HPDE6-E6E7 (cell line): Measurements from ENCODE around the gene AGTRAP.

Experiments used
- DNase-seq: peaks from one replicate; pipeline ENCODE4 v3.0.0; 2011; ENCODE audit warnings: missing footprints; ENCODE audit errors: extremely low spot score

Gene AGTRAP

GRCh38 chr1:11736746-11737639, 1.1 kb downstream of the AGTRAP start:
- DNase-seq = peak; percentile 76

DNA sequence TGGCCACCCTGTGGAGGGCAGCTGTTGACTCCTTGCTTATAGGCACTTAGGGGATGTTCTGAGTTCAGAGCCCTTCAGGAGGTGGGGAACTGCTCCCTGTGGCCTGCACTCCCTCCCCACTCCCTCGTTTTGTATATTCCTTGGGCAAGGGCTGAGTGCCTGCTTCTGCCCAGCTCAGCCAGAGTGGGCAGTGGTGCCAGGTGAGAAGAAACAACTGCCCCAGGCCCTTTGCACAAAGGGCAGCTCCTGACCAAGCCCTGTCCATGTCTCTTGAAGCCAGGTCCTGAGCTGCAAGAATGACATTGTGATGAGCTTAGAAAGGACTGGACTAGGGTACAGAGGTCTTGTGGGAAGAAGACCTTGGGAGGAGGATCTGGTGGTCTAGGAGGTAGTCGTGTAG, 2.2 kb downstream of the AGTRAP start:
- no peak for DNase-seq

- DNase-seq = no peak
Observed at GRCh38 chr1:11738783-11739182, 2.8 kb downstream of the AGTRAP start.

DNA sequence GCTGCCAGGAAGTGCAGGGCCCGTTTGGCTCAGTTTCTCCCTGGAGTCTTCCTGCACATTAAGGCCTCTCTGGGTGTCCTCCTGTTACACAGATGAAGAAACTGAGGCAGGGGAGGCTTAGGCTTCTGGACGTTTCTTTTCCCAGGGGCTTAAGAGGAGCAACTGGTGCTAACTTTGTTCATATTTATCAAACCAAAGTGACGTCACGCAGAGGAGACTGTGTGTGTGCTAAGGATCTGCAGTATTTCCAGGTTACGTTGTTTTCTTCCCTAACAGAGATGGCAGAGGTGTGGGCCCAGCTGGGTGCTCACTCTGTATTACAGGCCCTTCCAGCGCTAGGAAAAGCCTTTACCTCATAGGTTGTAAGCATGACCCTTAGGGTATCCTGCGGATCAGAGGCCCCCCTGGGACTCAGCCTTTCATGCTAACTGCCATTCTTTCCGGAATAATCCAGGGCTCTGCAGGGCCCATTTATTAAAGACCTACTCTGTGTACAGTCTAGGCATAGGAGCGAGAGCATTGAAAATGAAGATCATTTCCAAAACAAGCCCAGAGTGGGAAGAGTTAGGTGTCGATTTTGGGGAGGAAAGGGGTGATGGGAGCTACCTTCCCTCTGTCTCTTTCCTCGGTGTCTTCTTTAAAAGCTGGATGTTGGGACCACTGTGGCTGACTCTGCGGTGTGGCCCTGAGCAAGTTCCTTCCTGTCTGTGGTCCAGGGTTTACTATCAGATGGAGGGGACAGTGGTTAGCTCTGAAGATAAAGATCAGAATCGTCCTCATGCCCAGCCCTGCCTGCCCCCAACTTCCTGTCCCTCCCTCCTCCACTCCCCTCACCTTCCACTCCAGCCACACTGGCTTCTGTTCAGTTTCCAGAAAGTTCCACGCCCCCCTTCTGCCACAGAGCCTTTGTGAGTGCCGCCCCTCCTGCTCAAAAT, 4.6 kb downstream of the AGTRAP start:
- no peak for DNase-seq

DNA sequence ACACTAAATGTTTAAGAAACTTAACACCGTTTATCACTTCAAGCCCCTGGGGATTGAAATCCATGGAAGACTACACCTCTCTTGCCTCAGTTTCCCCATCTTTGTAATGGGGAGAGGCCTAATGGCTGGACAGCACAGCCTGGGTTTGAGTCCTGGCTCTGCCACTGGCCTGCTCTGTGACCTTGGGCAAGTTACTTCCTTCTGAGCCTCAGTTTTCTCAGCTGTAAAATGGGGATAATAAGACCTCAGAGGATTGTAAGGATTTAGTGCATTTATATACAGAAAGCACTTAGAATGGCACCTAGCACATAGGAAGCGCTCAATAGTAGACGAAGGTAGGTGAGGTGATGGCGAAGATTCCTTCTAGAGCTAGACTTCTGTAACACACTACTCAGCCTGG, 5.5 kb downstream of the AGTRAP start:
- DNase-seq = no peak

- DNase-seq = no peak
Observed at GRCh38 chr1:11741919-11742558, 6.1 kb downstream of the AGTRAP start.

DNA sequence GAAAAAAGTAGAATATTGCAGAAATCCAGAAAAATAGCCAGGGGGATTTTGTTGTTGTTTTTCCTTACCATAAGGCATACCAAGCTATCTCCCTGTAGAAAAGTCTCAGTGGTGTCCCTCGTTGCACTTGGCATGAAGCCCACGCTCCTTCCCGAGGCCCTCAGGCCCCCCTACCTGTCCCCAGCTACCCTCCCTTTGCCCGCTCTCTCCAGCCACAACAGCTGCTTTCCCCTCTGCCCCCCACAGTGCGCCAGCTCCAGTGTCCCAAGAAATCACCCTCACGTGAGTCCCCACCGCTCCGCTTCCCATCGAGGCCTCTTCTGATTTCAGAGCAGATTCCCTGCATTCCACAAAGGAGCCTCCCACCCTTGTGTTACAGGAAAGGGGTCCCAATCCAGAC, 8.4 kb downstream of the AGTRAP start:
- no peak for DNase-seq

DNA sequence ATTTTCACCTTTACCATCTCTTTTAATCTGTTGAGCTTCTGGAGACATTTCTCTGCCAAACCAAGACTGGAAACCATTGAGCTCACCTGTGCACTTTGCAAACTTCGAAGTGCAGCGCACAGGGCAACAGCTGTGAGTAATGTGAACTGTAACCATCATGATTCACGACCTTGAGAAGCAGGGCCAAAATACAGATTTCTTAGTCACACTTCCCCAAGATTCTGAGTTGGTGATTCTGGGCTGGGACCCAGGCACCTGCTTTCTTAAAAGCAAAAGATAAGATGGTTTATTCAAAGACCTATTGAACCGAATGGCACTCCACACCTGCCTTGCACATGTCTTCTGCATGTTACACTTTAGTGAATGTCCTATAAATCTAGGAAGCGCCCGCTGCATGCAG, 10.2 kb downstream of the AGTRAP start:
- no peak for DNase-seq

- no peak for DNase-seq
Observed at GRCh38 chr1:11746795-11747487, 11.0 kb downstream of the AGTRAP start.

DNA sequence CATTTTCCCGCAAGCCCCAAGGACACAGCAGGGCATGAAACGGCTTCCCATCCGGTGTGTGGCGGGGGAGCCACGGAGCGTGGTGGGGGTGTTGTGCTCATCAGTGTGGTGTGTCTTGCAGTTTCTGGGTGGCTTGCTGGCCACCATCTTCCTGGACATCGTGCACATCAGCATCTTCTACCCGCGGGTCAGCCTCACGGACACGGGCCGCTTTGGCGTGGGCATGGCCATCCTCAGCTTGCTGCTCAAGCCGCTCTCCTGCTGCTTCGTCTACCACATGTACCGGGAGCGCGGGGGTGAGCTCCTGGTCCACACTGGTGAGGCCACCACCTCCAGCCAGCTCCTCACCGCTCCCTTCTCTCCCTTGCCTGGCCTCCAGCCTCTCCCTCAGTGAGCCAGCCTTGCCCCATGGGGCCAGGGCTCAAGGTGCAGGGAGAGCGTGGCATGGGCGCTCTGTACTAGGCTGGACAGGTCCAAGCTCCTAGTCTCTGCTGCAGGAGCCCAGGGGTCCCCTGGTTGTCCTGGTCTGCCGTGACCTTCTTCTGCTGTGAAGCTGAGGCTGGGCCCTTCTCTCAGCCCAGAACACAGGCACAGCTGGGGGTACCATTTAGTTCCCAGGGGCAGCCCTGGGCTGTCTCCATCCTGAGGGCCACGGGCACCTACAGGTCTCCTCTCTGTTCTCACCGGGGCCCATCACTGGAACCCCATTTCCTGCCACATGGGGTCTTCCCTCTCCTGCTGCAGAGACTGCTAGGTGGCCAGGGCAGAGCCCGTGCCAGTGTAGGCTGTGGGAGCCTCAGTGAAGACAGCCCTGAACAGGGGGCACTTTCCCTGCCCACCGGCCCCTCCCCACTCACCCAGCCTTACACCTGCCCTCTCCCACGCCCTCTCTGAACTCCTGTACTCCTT, 12.6 kb downstream of the AGTRAP start:
- DNase-seq = no peak

- peak; percentile 82 for DNase-seq
Observed at GRCh38 chr1:11749203-11749689, 13.3 kb downstream of the AGTRAP start.

GRCh38 chr1:11749996-11750395, 14.1 kb downstream of the AGTRAP start:
- DNase-seq = no peak

DNA sequence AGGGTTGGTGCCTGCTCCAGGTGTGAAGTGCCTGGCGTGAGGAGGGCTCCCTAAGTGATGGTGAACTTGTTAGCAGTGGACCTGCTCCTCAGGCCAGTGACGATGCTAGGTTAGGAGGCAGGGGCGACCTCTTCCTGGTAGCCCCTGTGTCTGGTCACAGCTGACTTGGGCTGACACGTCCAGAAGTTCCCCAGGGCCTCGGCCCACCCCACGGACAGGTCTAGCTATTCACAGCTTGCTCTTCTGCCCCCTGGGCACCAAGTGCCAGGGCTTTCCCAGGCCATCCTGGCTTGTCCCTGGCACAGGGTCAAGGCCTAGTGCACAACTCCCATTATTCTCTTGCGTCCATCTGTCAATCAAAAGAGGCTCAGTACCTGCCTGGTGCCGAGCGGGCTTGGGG, 15.2 kb downstream of the AGTRAP start:
- no peak for DNase-seq

DNA sequence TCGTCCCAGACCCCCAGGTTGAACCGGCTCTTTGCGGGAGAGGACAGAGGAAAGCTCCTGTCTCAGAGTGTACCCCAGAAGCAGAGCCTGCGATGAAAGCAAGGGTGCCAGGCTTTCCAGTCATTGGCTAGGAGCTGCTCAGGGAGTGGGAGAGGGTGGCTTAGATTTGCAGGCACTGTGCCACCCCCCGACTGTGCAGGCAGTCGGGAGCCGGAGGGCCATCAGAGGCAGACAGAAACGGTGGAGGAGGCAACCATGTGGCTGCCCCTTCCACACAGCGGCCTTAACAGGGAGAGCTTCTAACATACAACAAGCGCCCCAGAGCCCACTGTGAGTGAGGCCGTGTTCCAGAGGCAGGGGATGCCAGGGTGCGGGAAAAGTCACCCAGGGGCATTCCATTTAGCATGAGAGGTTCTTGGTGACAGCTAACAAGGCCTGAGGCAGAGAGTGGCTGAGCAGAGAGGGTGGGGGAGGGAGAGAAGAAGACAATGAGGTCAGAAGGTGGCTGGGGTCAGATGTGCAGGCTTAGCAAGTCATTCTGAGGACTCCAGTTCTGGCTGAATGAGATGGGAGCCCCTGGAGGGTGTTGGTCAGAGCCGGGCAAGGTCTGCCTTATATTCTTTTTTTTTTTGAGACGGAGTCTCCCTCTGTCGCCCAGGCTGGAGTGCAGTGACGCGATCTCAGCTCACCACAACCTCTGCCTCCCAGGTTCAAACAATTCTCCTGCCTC, 16.6 kb downstream of the AGTRAP start:
- DNase-seq = no peak

DNA sequence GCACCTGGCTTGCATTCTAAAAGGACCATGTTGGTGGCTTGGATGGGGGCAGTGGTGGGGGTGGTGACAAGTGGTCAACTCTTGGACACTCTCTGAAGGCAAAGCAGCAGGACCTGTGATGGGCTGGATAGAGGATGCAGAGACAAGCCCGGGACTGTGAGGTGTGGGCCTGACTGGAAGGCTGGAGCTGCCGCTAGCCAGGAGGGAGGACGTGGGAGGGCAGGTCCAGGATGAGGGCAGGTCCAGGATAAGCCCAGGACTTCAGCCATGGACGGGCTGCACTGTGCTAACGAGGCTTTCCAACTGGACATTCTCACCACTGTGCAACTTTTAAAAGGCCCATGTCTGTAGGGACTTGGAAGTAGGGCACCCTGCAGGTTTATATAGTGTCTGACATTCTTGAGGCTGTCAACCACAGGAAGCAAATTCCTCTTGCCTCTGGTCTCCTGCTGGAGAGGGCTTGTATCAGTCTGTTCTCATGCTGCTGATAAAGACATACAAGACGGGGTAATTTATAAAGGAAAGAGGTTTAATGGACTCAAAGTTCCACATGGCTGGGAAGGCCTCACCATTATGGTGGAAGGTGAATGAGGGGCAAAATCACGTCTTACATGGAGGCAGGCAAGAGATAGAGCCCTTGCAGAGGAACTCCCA, 17.7 kb downstream of the AGTRAP start:
- no peak for DNase-seq

- DNase-seq = no peak
Observed at GRCh38 chr1:11757047-11757446, 21.1 kb downstream of the AGTRAP start.

GRCh38 chr1:11759791-11760190, 23.9 kb downstream of the AGTRAP start:
- DNase-seq = no peak

DNA sequence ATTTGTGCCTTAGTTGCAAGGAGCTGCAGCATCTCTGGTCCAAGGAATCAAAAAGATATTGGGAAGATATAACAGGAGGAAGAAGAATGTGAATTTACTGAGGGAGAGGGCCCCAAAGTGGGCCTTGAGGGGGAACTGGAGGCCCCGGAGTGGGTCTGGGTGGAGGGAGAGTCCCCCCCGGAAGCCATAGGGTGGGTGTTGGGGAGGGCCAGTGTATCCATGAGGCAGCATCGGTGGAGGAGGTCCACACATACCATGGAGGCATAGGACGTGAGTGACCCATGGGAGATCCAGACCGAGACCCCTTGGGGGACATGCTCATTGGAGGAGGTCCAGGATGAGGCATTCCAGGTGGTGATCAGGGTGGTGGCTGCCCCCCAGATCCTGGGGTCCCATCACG, 25.3 kb downstream of the AGTRAP start:
- DNase-seq = no peak

DNA sequence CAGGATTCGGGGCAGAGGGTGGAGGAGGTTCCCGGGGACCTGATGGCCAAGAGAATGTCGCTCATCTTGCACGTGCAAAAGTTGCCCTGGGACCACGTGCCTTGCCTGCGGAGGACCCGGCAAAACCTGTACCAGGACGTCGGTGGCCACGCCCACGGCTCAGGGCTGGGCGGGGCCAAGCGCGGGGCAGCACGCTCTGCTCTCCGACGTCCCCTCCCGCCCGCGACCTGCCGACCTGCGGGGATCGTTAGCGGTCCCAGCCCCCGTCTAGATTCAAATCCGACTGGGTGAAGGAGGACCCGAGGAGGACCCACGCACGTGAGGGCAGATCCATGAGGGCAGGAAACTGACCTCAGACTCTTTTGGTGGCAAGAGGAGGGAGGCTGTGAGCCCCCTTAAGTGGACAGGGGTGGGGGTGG, 26.1 kb downstream of the AGTRAP start, which contains the start of gene C1orf167:
C1orf167 (plus strand) TSS at position 206 of the 419 bp plus-strand sequence. CDS start 2,208 bp downstream, outside the sequence.
- no peak for DNase-seq
